Fibroblast of lung (primary cell): ENCODE data around the gene TBX4. TPM values are rescaled to one million over a fixed set of nuclear protein-coding genes. Genes with fewer than 3 reads are reported as not detected.
A peak's percentile ranks its signal among the peaks of the same experiment; 100 is the strongest.

Experiments
- DNase-seq, 2 donors: peaks; one replicate each; pipeline versions ENCODE4 v3.0.0 to v3.0.0-alpha.2; 2010; ENCODE audit warnings: low read depth in 2 of 2
- H2AFZ ChIP-seq: 2 replicates; pipeline ENCODE4 v1.5.1; 2012; ENCODE audit warnings: low read length, control low read depth, inconsistent platforms
- H3K27ac ChIP-seq: 2 replicates; pipeline ENCODE4 v1.5.1; 2011; ENCODE audit warnings: low read length, control low read depth; ENCODE audit not compliant: insufficient read depth
- H3K27me3 ChIP-seq: 2 replicates; pipeline ENCODE4 v1.5.1; 2011; ENCODE audit warnings: mild to moderate bottlenecking, low read length; ENCODE audit not compliant: control insufficient read depth, insufficient read depth
- H3K36me3 ChIP-seq: 2 replicates; pipeline ENCODE4 v1.5.1; 2011; ENCODE audit warnings: low read length; ENCODE audit not compliant: control insufficient read depth, insufficient read depth
- H3K4me1 ChIP-seq: 2 replicates; pipeline ENCODE4 v1.5.1; 2011; ENCODE audit warnings: low read length; ENCODE audit not compliant: control insufficient read depth, insufficient read depth; ENCODE audit errors: extremely low read depth
- H3K4me2 ChIP-seq: 2 replicates; pipeline ENCODE4 v1.5.1; 2011; ENCODE audit warnings: low read length, control low read depth; ENCODE audit not compliant: insufficient read depth; ENCODE audit errors: extremely low read depth
- H3K4me3 ChIP-seq, 4 experiments: fragments of 200-600 bp in 1 of 4; sonication (generic) in 1 of 4; replicated peaks in 1 of 4; 2 replicates each; pipeline ENCODE4 v1.5.1; 2011 to 2016; ENCODE audit warnings: low read length in 4 of 4, low read depth in 3 of 4, mild to moderate bottlenecking in 3 of 4, control low read depth in 2 of 4, inconsistent platforms in 1 of 4, mixed read lengths in 1 of 4; ENCODE audit not compliant: insufficient read depth in 1 of 4; ENCODE audit errors: control extremely low read depth in 1 of 4
- H3K79me2 ChIP-seq: 2 replicates; pipeline ENCODE4 v1.5.1; 2012; ENCODE audit warnings: mild to moderate bottlenecking, low read length, inconsistent platforms; ENCODE audit not compliant: control insufficient read depth, insufficient read depth
- H3K9ac ChIP-seq: 2 replicates; pipeline ENCODE4 v1.5.1; 2011; ENCODE audit warnings: mild to moderate bottlenecking, low read length, control low read depth; ENCODE audit not compliant: insufficient read depth
- H3K9me3 ChIP-seq: 2 replicates; pipeline ENCODE4 v1.5.1; 2012; ENCODE audit warnings: low read depth, low read length; ENCODE audit not compliant: control insufficient read depth, insufficient read depth
- H4K20me1 ChIP-seq: 2 replicates; pipeline ENCODE4 v1.5.1; 2011; ENCODE audit warnings: low read length; ENCODE audit not compliant: control insufficient read depth, insufficient read depth; ENCODE audit errors: extremely low read depth
- CTCF ChIP-seq, 2 donors: IDR thresholded peaks in 1 of 2; conservative IDR thresholded peaks in 1 of 2; 1 replicate in 1 of 2; 2 replicates in 1 of 2; pipeline ENCODE4 v1.5.1; 2011 to 2012; ENCODE audit warnings: low read length in 2 of 2, control low read depth in 1 of 2, inconsistent platforms in 1 of 2, low read depth in 1 of 2, mild to moderate bottlenecking in 1 of 2
- EZH2 ChIP-seq: IDR thresholded peaks from 2 replicates; pipeline ENCODE4 v1.5.1; 2012; ENCODE audit warnings: low read length, control low read depth, mild to moderate bottlenecking; ENCODE audit errors: missing control alignments
- polyA plus RNA-seq, 2 donors: library from polyadenylated mRNA; depleted of rRNA in 1 of 2; stranded (reverse) in 1 of 2; unstranded in 1 of 2; fragments of >200 nt; gene quantifications; 2 replicates each; pipeline ENCODE4 v1.2.1, GENCODE V29; 2011 to 2012; ENCODE audit warnings: missing spikeins in 1 of 2
- total RNA-seq: library from RNA; depleted of rRNA; stranded (reverse); fragments of >200 nt; gene quantifications from 2 replicates; pipeline ENCODE4 v1.2.1, GENCODE V29; 2014

TBX4 gene
- total and polyA plus RNA-seq, 2 donors (not counting 1 experiment from before 2014, with no cell fraction given), result 44.1 to 93.9 TPM

DNA sequence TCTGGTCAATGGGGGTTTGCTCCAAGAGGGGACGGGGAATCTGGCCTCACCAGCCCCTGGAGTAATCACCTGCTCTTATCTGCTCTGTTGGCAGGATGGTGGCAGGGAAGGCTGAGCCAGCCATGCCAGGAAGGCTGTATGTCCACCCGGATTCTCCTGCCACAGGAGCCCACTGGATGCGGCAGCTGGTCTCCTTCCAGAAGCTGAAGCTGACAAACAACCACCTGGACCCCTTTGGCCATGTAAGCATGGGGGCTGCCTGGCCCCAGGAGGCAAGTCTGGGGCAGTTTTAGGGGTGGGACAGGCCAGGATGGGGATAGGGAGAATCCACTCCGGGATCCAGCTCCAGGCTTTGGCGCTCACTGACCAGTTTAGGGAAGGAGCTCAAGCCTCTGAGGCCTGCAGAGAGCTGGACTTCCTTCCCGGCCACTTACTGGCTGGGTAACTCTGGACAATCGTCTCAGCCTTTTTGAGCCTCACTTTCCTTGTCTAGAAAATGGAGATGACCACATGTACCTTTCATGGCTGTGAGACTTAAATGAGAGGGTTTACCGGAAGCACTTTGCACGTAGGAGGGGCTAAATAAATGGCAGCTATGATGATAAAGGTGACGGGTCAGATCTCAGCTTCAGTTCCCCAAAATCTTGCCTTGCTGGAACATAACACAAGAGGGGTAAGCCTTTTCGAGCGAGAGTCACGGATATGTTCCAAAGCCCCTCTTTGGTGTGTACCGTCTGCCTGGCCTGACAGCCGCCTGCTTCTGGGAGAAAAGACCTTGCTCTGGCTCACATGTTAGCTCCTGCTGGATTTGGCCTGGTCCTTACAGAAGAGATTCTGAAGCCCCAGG is 15.4 kb downstream of the TBX4 start:
- Histone ChIP-seq H4K20me1 (no peaks in the 10 kb centered on the region), H3K4me1 (peaks cover 60% of the 10 kb centered on the region), H3K79me2 (peaks cover 89% of the 10 kb centered on the region), H3K4me2 (peak overlapping the region; percentile 46), H3K27ac (peak overlapping the region; percentile 83), H3K9ac (no peak overlapping the region), H3K36me3 (peaks cover 25% of the 10 kb centered on the region), H3K27me3 (no peaks in the 10 kb centered on the region), H2AFZ (no peak overlapping the region), H3K4me3 (peak overlapping the region in 1 of 4 experiments; percentile 7), H3K9me3 (no peaks in the 10 kb centered on the region)
- DNase-seq, result peak; percentile 53 to 58
- TF ChIP-seq EZH2 (no peak), CTCF (conservative IDR thresholded peaks at IDR 0.05 in 1 of 2, IDR thresholded peaks at IDR 0.05 in 1 of 2; ENCODE audit: low read depth in 1 of 2, low read length in 2 of 2) (no peak)

GRCh38 chr17:61468263-61468907 is 16.2 kb downstream of the TBX4 start:
- peaks cover 87% of the 10 kb centered on the region for H3K79me2 ChIP-seq
- H3K4me2 ChIP-seq, result peak overlapping the region; percentile 46
- peak overlapping the region; percentile 51 for H3K9ac ChIP-seq
- H3K36me3 ChIP-seq, result peaks cover 29% of the 10 kb centered on the region
- DNase-seq, result peak; percentile 44 to 65
- TF ChIP-seq EZH2 (no peak), CTCF (conservative IDR thresholded peaks at IDR 0.05 in 1 of 2, IDR thresholded peaks at IDR 0.05 in 1 of 2; ENCODE audit: low read depth in 1 of 2, low read length in 2 of 2) (no peak)
- peak overlapping the region in 1 of 4 experiments; percentile 7 for H3K4me3 ChIP-seq
- no peaks in the 10 kb centered on the region for H3K27me3 ChIP-seq
- no peaks in the 10 kb centered on the region for H3K9me3 ChIP-seq
- H3K4me1 ChIP-seq, result peaks cover 55% of the 10 kb centered on the region
- H2AFZ ChIP-seq, result no peak overlapping the region
- peak overlapping the region; percentile 83 for H3K27ac ChIP-seq
- H4K20me1 ChIP-seq, result no peaks in the 10 kb centered on the region

GRCh38 chr17:61469474-61469873 is 17.3 kb downstream of the TBX4 start:
- Histone ChIP-seq H2AFZ (no peak overlapping the region), H3K9ac (no peak overlapping the region), H3K4me2 (no peak overlapping the region), H3K4me1 (peaks cover 53% of the 10 kb centered on the region), H3K9me3 (no peaks in the 10 kb centered on the region), H3K36me3 (peaks cover 29% of the 10 kb centered on the region), H3K27ac (peak overlapping the region; percentile 83), H4K20me1 (no peaks in the 10 kb centered on the region), H3K4me3 (no peak overlapping the region), H3K79me2 (peaks cover 78% of the 10 kb centered on the region), H3K27me3 (no peaks in the 10 kb centered on the region)
- TF ChIP-seq EZH2 (no peak), CTCF (conservative IDR thresholded peaks at IDR 0.05 in 1 of 2, IDR thresholded peaks at IDR 0.05 in 1 of 2; ENCODE audit: low read depth in 1 of 2, low read length in 2 of 2) (no peak)
- DNase-seq, result no peak
